NOMO-1 treated with dmso at 0.1 percent for 144 hours (cell line): ENCODE data around the gene PCDHGA10.
"Not testable (repeated sequence)": the region's sequence is repeated elsewhere in the genome, so short reads cannot be mapped to it uniquely, and the experiment has no call there.

ENCODE experiments used
- DNase-seq: peaks from one replicate; lab custom pipeline; 2025; ENCODE audit not compliant: unreplicated experiment; lab: John Stamatoyannopoulos, UW

The PCDHGA10 gene

GRCh38 chr5:141420855-141421488 lies 8.2 kb downstream of the PCDHGA10 start, which contains the start of gene PCDHGA11:
TSS of gene PCDHGA11 (plus strand) at chr5:141421051. CDS start at chr5:141421228, 177 bp downstream.
- peak; percentile 20 for DNase-seq

GRCh38 chr5:141421489-141421855 lies 8.7 kb downstream of the PCDHGA10 start:
- no peak for DNase-seq

GRCh38 chr5:141422742-141423291 lies 10.0 kb downstream of the PCDHGA10 start:
- DNase-seq = no peak

- no peak for DNase-seq
Observed at GRCh38 chr5:141427783-141428426, 15.1 kb downstream of the PCDHGA10 start.

GRCh38 chr5:141430332-141431113 lies 17.7 kb downstream of the PCDHGA10 start, which contains the start of gene PCDHGA12:
TSS of gene PCDHGA12 (plus strand) at chr5:141430507. CDS start at chr5:141430760, 253 bp downstream.
- no peak for DNase-seq

- no peak for DNase-seq
Observed at GRCh38 chr5:141431286-141431685, 18.5 kb downstream of the PCDHGA10 start.

GRCh38 chr5:141432308-141432707 lies 19.5 kb downstream of the PCDHGA10 start:
- DNase-seq = not testable (repeated sequence)

GRCh38 chr5:141432726-141433125 lies 19.9 kb downstream of the PCDHGA10 start:
- not testable (repeated sequence) for DNase-seq

- no peak for DNase-seq
Observed at GRCh38 chr5:141434006-141434405, 21.2 kb downstream of the PCDHGA10 start.

GRCh38 chr5:141437221-141437620 lies 24.4 kb downstream of the PCDHGA10 start:
- DNase-seq = no peak

GRCh38 chr5:141439411-141440141 lies 26.8 kb downstream of the PCDHGA10 start:
- DNase-seq = no peak

GRCh38 chr5:141440341-141440740 lies 27.6 kb downstream of the PCDHGA10 start:
- no peak for DNase-seq

GRCh38 chr5:141441571-141442170 lies 28.9 kb downstream of the PCDHGA10 start:
- no peak for DNase-seq

- DNase-seq = no peak
Observed at GRCh38 chr5:141465351-141465750, 52.6 kb downstream of the PCDHGA10 start.
